EH (cell line): ENCODE results near the gene UBL5.

Experiments
- DNase-seq: peaks from one replicate; pipeline ENCODE4 v3.0.0-alpha.2; 2015; ENCODE audit warnings: low read depth

The UBL5 gene

DNA sequence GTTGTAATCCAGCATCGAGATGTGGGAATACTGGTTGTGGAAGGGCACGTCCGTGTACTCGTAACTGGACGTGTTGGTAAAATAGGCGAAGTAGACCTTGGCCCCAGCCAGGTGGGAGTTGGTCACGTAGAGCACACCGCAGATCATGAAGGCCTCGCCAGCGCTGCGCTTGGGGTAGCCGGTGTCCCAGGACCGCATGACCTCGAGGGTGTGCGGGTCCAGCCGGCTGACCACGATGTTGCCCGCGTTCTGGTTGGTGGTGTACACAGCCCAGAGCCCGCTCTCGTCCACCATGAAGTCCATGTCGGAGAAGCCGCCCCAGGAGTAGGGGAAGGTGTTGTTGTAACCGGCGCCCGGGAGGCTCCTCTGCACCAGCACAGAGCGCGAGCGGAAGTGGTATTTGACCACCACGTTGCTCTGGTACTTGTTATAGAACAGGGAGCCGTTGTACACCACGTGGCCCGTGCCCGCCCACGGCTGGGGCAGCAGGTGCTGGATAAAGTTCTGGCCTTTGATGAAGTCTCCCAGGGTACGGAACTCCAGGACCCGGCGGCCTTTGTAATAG is 26.6 kb downstream of the UBL5 start:
- no peak for DNase-seq

DNA sequence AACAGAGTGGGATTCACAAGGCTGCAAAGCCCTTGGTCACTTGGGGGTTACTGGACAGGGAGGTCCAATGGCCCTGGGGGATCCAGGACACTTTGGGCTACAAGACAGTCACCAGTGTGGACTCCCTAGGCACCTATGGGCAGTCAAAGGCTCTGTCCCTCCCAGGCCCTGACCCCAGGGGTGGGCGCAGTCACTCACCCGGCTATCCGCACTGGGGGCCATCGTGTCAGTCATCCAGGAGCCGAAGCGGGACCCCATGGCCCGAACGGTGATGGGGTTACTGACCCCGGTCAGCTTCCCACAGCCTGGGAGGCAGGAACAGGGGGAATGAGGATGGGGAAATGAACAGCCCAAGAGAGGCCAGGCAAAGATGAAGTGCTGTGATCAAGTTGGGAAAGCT is 28.9 kb downstream of the UBL5 start:
- no peak for DNase-seq

DNA sequence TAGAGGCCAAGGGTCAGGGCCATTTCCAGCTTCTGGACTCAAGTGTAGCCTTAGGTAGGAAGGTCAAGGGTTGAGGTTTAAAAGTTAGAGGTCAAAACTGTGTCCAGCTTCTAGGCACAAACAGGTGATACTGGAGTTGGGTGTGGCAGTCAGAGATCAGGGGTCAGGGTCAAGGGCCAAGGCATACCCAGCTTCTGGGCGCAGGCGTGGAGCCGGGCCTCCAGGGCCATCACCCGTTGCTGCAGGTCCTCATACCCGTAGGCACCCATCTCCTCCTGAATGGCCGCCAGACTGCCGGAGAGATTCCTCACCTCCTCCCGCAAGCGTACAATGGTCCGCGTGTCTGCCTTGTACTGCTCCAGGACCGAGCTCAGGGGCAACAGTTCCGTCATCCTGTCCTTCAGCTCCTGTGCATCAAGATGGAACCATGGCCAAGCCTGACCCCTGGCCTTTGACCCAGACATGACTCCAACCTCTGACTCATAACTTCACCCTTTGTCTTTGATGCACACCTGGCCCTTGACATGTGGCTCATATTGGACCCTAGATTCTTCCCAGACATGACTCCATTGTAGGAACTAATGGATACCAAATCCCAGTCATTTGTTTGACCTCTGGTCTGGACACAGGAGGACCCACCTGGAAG is 29.5 kb downstream of the UBL5 start:
- DNase-seq = no peak

DNA sequence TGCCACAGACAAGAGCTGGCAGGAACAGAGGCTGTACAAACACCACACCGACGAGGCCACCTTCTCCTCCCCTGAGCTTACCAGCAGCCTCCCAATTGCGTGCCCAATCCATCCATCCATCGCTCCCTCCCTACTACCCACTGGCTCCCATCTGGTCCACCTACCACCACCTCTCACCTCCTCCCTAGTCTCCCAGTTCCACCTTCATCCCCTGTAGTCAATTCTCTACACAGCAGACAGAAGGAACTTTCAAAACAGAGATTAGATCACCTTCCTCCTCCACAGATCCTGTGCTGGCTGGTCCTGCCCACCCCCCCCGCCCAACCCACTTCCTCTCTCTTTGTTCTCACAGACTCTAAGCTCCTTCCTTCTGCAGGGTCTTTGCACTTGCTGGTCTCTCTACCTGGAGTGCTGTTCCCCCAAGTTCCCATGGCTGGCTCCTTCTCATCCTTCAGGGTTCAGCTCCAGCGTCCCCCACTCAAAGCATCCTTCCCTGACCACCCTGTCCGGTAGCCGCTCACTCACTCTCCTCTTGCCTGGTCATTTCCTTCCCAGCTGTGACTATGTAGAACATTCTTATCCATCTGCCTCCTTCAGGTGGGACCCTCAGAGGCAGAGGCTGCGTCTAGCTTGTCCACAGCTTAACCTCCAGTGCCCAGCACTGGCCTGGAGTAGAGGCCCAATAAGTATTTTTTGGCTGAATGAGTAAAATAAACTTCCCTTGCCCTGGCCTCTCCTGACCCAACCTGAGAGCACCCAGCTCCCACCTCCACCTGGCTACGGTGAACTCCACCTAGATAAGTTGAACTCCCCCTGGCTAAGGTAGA is 30.4 kb downstream of the UBL5 start:
- no peak for DNase-seq

DNA sequence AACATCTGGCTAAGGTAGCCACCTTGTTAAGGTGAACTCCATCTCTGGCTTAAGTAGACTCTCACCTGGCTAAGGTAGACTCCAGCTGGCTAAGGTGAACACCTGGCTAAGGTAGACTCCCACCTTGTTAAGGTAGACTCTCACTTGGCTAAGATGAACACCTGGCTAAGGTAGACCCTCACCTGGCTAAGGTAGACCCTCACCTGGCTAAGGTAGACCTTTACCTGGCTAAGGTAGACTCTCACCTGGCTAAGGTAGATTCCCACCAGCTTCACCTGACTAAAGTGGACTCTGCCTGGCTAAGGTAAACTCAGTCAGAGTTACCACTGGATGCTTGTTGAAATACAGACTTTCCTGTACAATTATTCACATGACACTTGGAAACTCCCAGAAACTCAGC is 31.0 kb downstream of the UBL5 start:
- no peak for DNase-seq

DNA sequence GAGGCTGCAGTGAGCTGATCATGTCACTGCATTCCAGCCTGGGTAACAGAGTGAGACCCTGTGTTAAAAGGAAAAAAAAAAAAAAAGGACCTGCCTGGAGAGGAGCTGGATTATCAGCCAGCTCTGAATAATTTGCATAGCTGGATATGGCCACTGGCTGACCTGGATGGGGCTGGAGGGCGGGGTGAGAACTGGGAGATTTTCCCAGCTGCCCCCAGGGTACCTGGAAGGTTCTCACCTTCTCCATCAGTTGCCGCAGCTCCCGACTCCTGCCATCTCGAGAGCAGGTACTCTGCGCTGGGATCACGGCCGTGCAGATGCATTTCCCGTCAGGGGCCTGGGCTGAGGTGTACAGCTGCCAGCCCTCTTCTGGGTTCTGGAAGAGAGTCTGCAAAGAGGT is 32.7 kb downstream of the UBL5 start:
- DNase-seq = no peak

DNA sequence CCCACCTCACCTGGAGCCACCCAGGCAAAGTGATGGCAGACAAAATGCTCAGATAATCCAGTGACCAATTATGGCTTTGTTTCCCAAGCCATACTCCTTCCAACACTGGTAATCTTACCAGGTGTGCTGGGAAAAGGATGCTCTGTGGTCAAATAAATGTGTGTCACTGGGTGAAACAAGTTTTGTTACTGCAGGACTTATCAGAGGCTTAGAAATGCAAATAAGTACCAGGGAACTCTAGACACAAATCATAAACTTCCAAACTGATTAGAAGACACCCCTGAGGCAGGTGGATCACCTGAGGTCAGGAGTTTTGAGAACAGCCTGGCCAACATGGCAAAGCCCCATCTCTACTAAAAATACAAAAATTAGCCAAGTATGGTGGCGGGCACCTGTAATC is 33.8 kb downstream of the UBL5 start:
- no peak for DNase-seq

DNA sequence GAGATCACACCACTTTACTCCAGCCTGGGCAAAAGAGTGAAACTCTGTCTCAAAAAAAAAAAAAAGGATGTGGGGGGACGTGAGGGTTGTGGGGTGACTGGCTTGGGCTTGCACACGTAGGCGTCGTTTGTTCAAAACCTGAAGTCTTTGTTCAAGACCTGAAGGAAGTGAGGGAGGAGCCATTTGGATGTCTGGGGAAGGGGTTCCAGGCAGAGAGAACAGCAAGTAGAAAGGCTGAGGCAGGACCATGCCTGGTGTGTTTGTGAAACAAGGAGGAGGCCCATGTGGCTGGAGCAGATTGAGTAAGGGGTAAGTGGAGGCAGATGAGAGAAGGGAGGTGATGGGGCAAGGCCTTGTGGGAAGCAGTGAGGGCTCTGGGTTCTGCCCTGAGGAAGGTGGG is 35.2 kb downstream of the UBL5 start:
- no peak for DNase-seq

DNA sequence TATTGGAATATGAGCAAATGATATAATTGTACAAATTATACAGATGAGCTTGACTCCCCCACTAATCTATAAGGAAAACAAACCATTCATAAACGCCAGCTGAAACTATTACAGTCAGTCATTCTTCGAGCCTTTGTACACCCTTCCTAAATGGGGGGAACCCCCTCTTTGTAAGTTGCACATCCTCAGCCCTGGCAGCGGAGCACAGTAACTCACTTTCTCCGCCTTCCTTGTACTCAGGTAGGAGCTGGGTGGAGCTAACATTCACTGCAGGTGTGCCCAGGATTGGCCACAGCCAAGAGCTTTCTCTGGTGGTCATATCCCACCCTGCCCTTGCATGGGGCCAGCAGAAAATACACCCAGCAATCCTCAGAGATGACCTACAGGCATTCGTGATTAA is 36.0 kb downstream of the UBL5 start:
- no peak for DNase-seq

DNA sequence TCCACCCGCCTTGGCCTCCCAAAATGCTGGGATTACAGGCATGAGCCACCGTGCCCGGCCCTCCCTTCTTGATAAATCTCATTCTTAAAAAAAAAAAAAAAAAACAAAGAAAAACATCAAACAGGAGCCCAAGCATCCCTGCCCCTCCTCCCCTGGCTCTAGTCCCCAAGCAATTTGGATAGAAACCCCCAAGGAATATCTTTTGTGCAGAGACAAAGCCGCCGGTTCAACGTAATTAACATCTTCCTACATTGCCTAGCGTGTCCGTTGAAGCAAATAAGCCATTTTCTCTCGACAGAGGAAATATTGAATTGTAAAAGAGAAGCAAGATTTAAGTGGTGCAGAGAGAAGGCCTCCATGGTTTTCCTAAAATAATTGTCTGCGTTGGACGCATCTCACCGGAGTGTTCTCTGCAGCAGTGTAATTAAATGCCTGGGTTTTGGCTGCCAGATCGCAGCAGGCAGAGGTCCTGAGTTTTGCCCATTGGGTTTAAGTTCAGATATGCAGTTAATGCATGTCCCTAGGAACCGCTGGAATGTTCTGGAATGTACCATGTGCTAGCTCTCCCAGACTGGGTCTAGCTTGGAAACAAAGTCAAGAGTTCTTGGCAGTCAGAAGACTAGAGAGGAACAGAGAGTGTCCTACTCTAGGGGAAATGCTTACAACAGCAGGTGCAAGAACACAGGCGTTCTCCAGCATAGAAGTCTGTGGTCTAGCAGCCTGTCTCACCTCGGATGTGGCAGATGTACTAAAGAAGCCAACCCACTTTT is 38.2 kb downstream of the UBL5 start:
- no peak for DNase-seq

DNA sequence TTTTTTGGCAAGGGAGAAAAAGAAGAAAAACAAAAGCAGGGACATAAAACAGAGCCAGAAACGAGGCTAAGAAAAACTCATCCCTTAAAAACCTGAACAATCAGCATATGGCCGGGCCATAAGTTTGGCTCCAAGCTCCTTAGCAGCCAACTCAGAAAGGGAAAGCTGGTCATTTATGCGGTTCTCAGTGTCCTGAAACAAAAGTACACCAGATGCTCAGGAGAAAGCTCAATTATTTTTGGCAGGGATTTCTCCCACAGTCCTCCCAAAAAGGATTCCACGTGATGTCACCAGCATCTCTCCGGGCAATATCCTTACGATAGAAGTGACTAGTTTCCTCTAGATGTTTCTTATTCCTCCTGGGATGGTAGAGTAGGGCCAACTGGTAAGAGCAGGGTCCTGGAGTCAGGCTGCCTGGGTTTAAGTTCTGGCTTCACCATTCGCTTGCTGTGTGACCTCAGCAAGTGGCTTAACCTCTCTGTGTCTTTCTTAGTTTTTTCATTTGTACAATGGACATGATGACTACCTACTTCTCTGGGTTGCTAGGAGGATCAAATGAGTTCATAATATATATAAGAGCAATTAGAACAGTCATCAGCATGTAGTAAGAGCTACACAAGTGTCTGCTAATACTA is 41.4 kb downstream of the UBL5 start:
- DNase-seq = peak; percentile 30

DNA sequence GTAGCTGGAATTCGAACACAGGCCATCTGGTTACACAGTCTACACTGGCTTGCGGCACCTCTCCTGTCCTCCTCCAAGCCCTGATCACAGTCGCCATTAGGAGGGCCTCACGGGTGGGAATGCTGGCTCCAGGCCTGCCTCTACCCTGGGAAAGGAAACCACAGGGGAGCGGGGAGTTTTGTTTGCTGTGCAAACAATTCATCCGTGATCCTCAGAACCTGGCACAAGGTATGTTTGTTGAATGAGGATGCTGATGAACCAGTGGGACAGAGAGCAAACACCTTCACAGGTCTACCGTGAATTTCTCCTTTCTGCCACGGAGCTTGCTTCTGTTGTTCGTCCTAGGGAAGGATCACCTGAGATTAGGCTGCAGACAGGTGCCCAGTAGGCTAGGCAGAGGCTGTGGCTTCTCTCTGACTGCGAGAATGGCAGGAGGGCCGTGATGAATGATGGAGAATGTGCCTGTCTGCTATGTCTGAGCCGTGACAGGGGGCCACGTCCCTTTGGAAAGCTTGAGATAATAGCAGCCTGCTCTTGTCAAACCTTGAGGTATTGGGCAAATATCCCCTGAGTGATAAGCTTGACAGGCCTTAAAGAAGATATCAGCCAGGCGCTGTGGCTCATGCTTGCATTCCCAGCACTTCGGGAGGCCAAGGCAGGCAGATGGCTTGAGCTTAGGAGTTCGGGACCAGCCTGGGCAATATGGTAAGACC is 44.1 kb downstream of the UBL5 start:
- DNase-seq = no peak

DNA sequence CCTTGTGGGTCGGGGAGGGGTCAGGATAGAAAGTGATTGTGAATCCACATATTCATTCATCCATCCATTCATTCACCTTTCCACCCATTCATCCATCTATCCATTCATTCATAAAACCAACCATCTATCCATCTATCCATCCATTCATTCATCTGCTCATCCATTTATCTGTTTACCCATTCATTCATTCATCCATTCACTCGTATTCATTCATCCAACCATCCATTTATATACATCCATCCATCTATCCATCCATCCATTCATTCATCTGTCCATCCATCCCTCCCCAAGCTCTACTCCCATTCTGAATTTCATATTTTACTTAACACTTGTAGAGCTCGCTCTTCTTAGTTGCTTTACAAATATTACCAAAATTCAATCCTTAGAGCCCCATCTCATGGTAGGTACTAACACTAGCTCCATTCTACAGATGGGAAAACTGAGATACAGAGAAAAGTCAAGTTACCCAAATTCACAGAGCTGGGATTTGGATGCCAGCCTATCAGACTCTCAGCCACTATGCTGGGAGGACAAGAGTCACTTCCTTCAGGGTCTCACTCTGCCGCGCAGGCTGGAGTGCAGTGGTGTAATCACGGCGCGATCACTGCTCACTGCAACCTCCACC is 45.0 kb downstream of the UBL5 start:
- DNase-seq = no peak

DNA sequence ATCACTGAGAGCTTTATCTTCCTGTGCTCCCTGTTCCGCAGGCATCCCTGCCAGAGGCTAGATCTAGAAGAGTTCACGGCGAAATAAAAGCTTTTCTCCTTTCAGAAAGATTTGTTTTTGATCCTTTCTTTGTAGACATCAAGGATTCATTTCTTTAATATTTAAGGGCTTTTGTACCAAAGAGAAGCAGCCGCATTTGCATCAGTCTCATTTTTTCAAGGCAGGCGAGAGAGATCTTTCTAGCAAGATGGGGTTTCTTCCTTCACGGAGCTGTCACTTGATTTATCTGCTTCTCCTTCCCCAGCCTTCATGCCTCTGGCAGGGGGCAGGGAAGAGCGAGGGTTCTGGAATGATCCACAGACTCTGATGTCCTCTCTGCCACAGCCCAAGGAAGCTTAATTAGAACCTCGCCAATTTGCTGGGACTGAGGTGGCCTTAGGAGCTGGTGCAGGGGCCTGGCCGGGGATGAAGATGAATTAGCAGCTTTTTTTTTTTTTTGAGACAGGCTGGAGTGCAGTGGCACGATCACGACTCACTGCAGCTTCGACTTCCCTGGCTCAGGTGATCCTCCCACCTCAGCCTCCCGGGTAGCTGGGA is 47.4 kb downstream of the UBL5 start:
- DNase-seq = no peak

DNA sequence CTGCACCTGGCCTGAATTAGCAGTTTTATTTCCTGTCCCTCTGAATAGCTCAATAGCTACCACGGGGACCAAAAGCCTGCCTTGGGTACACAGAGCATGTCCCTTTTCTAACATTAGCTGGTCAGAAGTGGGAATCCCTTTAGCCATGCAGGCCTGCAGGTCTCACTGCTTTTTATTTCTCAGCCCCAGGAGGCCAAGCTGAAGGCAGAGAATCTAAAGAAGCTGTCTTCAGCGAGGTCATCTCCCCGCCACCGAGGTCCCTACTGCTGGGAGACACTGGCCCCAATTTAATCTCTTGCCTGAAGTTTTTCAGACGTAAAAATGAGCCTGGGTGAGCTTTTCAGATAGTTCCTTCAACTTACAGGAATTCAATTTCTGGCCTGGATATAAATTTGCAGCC is 48.1 kb downstream of the UBL5 start:
- no peak for DNase-seq

DNA sequence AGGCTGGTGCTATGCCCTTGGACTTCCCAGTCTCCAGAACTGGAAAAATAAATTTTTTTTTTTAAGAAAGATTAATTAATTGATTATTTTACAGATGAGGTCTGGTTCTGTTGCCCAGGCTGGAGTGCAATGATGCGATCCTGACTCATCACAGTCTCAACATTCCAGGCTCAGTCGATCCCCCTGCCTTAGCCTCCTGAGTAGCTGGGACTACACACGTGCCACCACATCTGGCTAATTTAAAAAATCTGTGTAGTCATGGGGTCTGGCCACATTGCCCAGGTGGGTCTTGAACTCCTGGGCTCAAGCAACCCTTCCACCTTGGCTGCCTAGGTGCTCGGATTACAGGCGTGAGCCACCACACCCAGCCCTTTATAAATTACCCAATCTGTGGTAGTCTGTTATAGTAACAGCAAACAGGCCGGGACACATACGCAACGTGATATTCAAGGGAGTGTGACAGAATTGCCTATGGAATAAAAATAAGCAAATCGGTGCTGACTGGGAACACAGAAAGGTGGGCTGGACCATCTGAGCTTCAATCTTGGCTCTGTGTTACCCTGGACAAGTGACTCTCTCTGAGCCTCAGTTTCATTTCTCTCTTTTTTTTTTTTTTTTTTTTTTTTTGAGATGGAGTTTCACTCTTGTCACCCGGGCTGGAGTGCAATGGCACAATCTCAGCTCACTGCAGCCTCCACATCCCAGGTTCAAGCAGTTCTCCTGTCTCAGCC is 50.2 kb downstream of the UBL5 start:
- DNase-seq = peak; percentile 75

DNA sequence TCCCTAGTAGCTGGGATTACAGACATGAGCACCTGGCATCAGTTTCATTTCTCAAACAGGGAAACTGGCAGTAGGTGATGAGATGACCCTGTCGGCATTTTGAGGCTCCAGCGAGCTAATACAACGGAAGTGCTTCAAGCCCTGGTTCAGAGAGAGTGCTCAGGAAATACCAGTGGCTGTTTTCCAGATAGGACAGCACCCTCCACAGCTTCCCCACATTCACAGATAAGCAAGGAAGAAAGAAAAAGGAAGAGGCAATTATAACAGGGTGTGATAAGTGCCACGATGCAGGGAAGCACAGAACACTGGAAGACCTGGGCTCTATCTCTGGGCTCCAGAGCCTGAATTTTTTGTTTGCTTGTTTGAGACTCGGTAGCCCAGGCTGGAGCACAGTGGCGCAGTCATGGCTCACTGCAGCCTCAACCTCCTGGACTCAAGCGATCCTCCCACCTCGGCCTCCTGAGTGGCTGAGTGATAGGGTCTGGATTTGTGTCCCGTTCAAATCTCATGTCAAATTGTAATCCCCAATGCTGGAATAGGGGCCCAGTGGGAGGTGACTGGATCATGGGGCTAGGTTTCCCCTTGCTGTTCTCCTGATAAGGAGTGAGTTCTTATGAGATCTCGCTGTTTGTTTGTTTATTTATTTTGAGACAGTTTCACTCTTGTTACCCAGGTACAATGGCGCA is 50.9 kb downstream of the UBL5 start:
- DNase-seq = peak; percentile 64
